GM21381 (cell line): Measurements from ENCODE around the gene MRPL43.
"Not testable (repeated sequence)": the region's sequence is repeated elsewhere in the genome, so short reads cannot be mapped to it uniquely, and the experiment has no call there.

ENCODE experiments used
- ATAC-seq: cut with Tn5 transposase; IDR thresholded peaks from one replicate; pipeline ENCODE4 v1.9.1; 2021; ENCODE audit warnings: mild to moderate bottlenecking, moderate library complexity; ENCODE audit not compliant: unreplicated experiment

The MRPL43 gene

DNA sequence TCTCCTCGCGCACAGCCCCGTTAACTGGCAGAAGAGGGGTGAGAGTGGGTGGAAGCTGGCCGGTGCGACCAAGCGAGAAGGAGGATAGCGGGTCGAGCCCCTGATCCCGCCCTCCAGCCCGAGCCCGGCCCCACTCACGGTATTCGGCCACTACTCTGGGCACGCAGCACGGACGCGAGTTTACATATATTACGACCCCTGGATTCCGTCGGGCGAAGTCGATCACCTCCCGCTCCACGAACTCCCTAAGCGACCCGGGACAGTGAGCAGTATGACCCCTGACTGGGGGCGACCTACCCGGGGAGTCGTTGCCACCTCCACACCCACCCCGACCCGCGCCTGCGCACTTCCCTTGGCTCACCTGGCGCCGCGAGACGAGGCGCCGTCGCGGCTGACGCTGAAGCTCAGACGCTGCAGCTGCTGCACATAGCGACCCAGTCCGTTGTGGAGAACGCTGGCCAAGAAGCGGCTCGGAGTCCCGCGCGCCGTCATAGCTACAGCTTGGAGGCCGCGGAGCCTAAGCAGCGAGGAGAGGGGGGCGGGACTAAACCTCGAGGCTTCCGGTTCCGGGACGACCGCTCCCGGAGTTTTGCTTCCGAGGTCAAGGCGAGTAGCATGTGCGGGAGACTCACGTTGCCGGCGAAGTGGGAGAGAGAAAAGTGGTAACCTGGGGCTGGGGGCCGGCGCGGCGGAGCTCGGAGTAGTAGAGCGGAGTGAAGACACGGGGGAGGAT, at the start of gene MRPL43, which contains the start of gene TWNK:
Gene MRPL43 (minus strand): TSS at position 546 of the 733 bp plus-strand sequence. CDS start 54 bp downstream, at position 492.
Gene TWNK (plus strand): TSS at position 592 of the 733 bp plus-strand sequence. CDS start 668 bp downstream, outside the sequence.
- ATAC-seq = peak; percentile 88

DNA sequence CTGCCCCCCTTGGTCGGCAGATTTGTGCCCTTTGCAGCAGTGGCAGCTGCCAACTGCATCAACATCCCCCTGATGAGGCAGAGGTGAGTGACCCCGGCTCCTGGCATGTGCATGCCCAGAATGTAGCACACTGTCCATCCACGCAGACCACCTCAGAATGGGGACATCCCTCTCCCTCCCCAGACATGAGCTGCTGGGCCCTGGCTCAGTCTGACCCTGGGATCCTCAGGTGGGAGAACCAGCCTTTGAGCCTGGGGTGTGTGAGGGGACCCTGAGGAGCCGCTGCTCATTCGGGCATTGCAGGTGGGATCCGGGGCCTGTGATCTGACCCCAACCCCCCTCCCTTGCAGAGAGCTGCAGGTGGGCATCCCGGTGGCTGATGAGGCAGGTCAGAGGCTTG, 49.4 kb upstream of the MRPL43 start:
- ATAC-seq = no peak

DNA sequence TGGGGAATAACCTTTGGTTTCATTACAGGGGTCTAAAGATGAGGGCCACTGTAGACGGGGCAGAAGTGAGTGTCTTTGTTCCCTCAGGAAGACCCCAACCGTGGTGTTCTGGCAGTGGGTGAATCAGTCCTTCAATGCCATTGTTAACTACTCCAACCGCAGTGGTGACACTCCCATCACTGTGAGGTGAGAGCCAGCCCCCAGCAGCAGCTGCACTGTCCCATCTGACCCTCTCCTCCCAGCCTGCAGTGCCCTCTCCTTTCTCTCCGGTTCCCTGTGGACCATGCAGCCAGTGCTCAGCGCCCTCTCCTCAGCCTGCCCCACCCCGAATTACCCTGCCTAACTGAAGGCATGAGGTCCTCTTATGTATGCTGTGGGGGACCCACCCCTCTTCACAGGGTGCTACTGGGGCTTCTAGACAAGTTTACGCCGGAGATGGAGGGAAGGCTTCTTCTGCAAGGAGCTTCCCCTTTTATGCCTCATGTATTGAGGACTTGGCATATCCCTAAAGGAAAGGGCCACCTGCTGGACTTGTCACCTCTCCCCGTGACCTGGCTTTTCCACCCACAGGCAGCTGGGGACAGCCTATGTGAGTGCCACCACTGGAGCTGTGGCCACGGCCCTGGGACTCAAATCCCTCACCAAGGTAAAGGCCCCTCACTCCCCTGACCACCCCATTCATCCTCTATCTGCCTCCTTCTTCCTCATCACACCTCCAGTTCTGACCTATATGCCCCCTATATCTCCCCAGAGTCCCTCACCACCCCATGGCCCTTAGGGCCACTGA, 48.8 kb upstream of the MRPL43 start:
- no peak for ATAC-seq

DNA sequence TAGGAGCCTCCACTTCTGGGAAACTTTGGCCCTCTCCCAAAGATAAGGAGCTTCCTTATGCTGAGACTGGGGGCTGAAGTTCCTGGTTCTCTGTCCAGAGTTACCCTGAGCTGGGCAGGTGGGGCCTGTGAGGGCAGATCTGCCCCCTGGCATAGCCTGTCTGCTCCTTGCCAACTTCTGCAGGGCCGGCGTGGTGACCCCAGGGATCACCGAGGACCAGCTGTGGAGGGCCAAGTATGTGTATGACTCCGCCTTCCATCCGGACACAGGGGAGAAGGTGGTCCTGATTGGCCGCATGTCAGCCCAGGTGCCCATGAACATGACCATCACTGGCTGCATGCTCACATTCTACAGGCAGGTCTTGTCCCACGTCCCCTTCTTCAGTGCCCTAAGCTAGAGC, 48.0 kb upstream of the MRPL43 start:
- ATAC-seq = no peak

DNA sequence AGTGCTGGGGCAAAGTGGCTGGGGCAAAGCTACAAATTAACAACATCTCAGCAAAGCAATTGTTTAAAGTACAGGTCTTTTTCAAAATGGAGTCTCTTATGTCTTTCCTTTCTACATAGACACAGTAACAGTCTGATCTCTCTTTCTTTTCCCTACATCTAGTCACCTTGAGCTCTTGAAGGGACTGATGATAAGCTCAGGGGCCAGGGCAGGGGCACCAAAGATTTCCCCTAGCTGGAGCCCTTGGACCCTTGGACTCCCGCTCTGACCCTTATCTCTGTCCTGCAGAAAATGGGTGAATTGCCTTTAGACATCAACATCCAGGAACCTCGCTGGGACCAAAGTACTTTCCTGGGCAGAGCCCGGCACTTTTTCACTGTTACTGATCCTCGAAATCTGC, 47.1 kb upstream of the MRPL43 start:
- ATAC-seq = not testable (repeated sequence)

DNA sequence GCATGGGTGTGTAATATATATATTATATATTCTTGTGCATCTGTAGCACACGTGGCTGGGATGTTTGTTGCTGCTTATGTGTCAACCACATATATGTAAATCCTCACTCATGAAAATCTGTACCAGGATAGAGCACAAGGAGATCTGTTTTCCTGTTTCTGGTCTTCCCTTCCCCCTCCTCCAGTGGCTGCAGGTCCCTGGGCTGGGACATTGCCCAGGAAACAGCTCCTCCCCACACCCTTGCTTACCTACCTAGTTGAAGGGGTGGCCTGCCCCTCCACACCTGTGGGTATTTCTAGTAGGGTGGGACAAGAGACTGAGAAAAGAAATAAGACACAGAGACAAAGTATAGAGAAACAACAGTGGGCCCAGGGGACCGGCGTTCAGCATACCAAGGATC, 46.0 kb upstream of the MRPL43 start:
- no peak for ATAC-seq

DNA sequence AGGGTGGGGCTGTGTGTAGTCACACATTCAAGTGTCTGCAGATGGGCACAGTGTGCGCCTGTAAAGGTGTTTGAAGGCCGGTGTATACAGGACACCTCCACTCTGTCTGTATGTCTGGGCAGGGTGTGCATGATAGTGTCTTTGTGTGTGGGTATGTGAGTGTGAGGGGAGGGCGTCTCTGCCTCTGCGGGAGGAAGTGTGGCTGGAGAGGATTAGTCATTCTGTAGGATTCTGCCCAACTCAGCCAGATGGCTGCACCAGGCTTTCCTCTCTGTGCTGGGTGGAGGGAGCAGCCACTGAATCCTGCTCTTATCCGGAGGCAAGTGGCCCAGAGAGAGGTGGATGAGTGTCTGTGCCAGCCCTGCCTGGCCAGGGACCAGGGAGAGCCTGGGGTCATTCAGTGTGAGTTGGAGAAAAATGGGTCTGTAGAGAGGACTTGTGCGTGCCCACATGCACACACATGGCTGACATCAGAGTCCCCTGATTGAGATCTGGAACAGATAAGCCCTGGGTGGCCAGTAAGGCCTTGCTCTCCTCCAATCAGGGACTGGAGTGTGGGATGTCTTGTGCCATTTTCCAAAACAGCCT, 45.4 kb upstream of the MRPL43 start:
- ATAC-seq = peak; percentile 10

DNA sequence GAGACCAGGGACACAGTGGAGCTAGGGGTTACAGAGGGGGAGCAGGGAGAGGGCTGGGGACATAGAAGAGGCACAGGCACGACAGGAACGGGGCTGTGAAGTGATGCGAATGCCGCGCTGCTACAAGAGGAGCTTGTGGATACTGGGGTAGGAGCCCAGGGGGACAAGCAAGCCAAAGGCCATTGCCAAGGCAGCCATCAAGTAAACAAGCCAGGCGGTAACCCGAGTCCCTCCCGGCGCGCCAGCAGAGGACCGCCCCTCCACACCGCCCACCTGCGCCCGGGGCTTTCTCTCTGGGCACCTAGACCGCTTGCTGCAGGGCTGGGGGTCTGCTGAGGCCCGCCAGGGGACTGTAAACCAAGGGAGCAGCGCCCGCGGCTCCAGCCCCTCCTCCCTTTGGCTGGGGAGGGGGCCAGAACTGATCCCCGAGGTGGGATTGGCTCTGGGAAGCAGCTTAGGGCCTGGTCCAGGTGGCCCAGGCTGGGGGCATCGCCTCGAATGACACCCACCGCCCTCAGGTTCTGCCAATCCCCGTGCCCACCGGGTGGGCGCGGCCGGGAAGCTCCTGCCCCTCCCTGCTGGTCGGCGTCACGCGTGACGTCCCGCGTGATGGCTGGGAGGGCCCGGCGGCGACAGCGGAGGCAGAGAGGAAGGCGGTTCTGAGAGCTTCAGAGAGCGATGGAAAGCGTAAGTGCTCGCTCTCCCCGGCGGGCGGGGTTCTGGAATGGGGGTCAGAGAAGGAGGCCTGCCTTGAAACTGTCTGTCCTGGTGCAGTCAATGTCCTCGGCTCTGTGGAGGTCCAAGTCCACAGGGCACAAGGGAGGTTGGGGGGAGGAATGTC, 44.7 kb upstream of the MRPL43 start:
- peak; percentile 44 for ATAC-seq

DNA sequence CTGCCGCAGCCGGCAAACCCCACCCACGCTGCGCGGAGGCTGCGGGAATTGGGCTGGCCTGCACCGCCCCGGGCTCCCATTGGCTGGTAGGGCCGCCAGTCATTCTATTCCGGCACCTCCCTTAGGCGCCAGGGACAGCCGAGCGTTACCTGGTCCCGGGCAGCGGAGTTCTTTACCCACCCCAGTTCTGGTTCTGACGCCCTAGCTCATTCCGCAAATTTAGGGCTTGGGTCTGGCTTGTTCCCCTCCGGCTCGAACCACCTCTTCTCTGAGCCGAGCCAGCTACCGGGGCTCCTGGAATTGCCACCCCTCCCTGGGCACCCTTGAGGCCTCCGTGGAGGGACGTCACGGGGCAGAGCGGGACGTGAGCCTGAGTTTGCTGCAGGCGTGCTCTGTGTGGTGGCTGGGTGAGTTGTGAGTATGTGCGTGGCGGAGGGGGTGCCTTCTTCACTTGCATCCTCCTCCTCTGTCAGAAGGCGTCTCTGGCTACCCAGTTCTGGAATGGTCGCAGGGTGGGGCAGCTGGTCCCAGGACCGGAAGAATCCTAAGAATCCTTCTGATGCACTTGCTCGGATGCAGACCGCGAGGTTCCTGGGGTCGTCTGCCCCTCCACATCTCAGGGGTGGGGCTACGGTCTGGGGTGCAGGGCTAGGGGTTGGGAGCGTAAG, 44.0 kb upstream of the MRPL43 start, which contains the start of the genes PDZD7 and SFXN3:
Gene PDZD7 (minus strand): TSS at position 2 of the 668 bp plus-strand sequence. CDS start 910 bp downstream, outside the sequence.
Gene SFXN3 (plus strand): TSS at position 107 of the 668 bp plus-strand sequence. CDS start 3,461 bp downstream, outside the sequence.
- peak; percentile 89 for ATAC-seq

DNA sequence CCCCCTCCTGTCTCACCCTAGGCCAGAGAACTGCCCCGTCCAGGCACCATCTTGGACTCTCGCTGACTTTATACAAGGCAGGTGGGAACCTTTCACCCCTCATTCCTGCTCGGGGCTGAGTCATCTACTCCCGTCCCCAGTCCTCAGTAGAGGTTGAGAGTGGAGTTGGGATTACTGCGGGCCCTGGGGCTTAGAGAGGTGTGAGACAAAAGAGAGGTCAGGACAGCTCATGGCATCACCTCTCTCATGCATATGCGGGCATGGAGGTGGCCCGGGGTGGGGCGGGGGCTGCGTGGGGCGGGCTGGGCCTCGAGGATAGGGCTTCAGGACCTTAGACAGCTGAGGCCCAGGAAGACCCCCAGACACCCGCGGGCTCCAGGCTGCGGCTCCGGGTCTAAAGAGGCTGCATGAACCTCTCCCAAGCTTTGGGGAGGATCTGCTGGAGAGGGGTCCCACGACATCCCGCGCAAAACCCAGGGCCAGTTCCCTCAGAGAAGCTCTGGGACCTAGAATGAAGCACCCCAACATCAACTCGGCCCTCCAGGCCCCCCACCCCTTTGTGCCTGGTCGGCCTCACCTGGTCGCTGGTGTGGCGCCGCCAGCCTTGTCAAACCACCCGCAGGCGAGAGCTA, 43.3 kb upstream of the MRPL43 start:
- ATAC-seq = no peak

DNA sequence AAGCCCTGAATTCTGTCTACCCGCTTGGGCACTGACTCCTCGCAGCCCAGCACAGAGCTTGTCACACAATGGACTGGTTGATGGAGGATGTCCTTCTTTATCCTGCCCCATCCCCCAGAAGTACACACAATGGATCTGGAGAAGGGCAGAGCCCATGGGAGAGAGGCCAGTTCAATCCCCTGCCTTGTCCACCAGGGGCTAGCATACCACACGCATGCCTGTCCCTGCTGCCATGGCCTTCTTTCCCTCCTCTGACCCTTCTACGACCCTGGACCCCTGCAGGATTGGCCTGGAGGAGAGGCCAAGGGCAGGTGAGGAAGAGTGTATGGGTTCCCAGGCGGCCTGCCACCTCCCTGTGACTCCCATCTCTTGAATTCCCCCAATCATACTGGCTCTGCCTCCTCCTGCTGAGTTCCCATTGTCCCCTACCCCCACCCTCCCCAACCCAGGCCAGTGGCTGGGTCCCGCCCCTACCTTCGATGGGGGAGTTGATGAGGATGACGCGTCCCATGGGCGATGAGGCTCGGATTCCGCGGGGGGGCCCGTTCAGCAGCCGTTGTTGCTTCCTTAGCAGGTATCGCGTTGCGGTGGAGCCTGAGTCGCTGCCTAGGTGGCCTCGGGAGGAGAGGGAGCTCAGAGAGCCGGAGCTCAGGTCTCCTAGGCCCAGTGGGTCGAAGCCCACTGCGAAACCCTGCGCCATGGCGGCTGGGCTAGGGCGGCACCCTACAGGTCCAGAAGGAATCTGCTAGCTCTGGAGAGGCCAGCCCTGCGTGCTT, 42.4 kb upstream of the MRPL43 start:
- no peak for ATAC-seq

DNA sequence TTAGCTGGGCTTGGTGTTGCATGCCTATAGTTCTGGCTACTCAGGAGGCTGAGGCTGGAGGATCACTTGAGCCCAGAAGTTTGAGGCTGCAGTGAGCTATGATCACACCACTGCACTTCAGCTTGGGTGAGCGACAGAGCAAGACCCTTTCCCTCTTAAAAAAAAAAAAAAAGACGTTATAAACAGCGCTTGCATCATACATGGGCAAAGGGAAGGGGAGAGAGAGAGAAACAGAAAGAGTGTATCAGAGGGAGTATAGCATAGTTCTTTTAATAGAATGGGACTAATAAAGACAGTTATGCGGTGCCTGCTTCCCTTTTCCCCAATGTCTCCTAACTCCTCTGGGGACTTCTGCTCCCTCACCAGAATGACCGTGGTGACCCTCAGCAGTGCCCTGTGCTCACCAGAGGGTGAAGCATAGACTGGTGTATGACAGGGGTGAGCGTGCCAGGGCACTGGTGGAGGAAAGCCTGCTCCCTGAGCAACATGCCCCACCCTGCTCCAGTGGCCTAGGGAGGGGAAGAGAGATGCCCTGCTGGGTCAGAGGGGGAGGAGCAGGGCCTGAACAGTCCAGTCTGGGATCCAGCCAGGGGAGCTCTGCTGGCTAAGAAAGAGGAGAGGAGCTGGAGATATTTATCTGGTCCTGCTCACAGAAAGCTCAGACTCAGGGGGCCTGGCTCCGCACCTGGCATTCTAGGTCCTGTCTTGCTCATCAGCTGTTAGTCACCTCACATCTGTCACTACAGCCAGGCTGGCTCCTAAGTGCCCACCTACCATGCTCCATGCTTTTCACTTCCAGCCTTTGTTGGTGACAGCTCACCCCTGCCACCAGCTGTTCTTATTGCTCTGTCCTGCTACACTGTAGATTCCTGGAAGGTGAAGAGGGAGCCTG, 41.4 kb upstream of the MRPL43 start:
- ATAC-seq = no peak

DNA sequence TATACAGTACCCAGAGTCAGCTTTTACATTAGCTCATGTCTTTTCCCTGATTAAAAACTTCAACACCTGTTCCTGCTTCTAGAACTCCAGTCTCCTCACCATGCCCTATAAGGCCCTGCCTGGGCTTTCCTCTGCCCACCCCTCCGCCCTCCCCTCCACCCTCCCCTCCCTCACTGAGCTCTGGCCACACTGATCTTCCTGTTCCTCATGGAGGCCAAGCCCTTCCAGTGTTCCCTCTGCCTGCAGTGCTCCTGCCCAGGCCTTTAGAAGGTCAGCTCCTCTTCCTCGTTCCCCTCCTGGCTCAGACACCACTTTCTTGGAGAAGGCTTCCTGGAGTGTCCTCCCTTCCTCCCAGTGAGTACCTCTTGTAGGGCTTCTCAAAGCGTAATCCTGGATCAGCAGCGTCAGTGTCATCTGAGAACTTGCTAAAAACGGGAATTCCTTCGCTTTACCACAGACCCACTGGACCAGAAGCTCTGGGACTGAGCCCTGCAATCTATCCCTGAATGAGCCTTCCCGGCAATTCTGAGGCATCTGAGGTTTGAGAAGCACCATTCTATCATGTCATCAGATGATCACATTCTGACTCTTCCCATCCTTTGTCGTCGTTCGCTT, 39.9 kb upstream of the MRPL43 start:
- no peak for ATAC-seq

DNA sequence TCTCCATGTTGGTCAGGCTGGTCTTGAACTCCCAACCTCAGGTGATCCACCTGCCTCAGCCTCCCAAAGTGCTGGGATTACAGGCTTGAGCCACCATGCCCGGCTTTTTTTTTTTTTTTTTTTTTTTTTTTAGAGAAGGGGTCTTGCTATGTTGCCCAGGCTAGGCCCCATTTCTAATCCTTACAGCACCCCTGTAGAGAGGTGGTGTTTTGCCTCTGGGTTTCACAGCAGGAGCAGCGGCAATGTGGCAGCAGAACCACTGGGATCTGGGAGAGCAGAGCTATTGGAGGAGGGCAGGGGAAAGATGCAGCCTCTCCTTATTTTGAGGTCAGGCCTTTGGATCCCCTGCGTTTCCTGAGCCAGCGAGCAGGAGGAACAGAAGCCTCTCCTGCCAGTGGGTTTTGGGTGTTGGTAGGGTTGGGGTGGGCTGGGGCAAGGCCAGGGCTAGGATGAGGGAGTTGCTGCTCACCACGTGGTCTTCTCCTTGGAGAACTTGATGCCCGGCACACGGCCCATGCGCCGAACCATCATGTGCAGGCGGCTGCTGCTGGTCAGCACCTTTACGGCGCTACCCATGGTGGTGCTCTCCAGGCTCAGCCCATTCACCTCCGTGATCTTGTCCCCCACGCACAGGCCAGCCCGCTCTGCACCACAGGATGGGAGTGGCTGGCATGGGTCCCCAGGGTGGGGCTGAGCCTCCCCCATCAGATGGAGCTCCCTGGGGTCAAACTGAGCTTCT, 35.8 kb upstream of the MRPL43 start:
- no peak for ATAC-seq

DNA sequence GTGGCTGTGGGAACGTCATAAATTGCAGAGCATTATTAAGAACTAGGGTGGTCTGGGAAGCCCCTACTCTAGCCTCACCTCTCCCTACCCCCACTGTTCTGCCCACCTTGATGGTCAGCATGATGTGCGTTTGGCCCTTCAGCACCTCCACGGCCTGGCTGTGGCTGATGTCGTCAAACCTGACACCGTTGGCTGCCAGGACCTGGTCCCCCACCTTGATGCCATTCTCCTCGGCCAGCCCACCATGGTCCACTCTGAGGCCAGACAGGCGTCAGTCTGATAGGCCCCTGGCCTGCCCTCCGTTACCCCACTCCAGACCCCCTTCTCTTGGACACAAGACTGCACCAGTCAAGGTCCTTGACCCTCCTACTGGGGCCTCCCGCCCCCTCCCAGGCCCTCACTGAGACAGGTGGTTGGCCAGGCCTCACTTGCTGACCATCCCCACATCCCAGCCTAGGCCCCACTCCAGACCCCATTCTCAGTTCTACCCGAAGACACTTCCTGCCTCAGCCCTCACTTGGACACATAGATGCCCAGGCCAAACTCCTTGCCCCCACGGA, 34.5 kb upstream of the MRPL43 start:
- no peak for ATAC-seq

DNA sequence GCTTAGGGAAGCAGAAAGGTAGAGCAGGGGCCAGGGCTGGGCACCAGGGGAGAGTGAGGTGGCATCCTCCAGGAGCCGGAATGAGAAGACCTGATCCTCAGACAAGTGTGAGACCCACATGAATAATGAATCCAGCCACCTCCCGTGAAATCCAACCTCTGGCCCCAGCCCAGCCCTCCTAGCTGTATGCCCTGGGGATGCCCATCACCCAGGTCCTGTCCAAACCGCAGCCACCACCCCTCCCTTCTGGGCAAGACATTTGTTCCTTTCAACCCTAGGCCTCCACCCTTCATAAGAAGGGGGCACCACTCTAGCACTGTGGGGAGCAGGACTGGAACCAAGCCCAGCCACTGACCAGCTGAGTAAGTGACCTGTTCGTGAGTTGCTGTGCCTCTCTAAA, 33.9 kb upstream of the MRPL43 start:
- no peak for ATAC-seq
